Right atrium auricular region (tissue), 2 donors: Measurements from ENCODE around the gene VEZT. TPM values are rescaled to one million over a fixed set of nuclear protein-coding genes. Genes with fewer than 3 reads are reported as not detected.
"Not testable (repeated sequence)": the region's sequence is repeated elsewhere in the genome, so short reads cannot be mapped to it uniquely, and the experiment has no call there.

Experiments used
- DNase-seq: peaks from one replicate; pipeline ENCODE4 v3.0.0-alpha.2; 2019; ENCODE audit warnings: low spot score
- H3K27ac ChIP-seq, 2 donors: fragments of 200-600 bp; sonication (generic); 1 replicate in 1 of 2; 2 replicates in 1 of 2; pipeline ENCODE4 v1.5.1; 2016 to 2019
- H3K27me3 ChIP-seq, 2 donors: fragments of 200-600 bp; sonication (generic); one replicate each; pipeline versions ENCODE4 v1.5.1 to v1.6.0; 2017 to 2019
- H3K36me3 ChIP-seq: fragments of 200-600 bp; sonication (generic); one replicate; pipeline ENCODE4 v1.5.1; 2016
- H3K4me1 ChIP-seq, 2 donors: fragments of 200-600 bp; sonication (generic); one replicate each; pipeline versions ENCODE4 v1.5.1 to v1.6.0; 2017 to 2019
- H3K4me3 ChIP-seq, 2 donors: fragments of 200-600 bp; sonication (generic); 1 replicate in 1 of 2; 2 replicates in 1 of 2; pipeline ENCODE4 v1.5.1; 2017 to 2019; ENCODE audit warnings: mild to moderate bottlenecking in 1 of 2, moderate library complexity in 1 of 2
- H3K9me3 ChIP-seq, 2 donors: fragments of 200-600 bp; sonication (generic); one replicate each; pipeline ENCODE4 v1.5.1; 2019
- CTCF ChIP-seq, 2 donors: fragments of 200-600 bp; sonication (generic); IDR thresholded peaks; one replicate each; pipeline ENCODE4 v1.5.1; 2019; ENCODE audit warnings: antibody characterized with exemption in 2 of 2
- total RNA-seq, 2 donors: library from RNA; depleted of rRNA; stranded (reverse); fragments of >200 nt; gene quantifications; one replicate each; pipeline ENCODE4 v1.1.0, GENCODE V29; 2016

The VEZT gene
- total RNA-seq, 2 donors from 2014 or later: 66.6 to 69.8 TPM

GRCh38 chr12:95312656-95313055 is 95.0 kb downstream of the VEZT start:
- DNase-seq: no peak
- Histone ChIP-seq H3K4me3 (no peak overlapping the region), H3K27ac (no peak overlapping the region), H3K9me3 (no peaks in the 10 kb centered on the region), H3K27me3 (no peaks in the 10 kb centered on the region), H3K4me1 (no peaks in the 10 kb centered on the region), H3K36me3 (no peaks in the 10 kb centered on the region)
- no peak for TF ChIP-seq CTCF (IDR thresholded peaks at IDR 0.05)

DNA sequence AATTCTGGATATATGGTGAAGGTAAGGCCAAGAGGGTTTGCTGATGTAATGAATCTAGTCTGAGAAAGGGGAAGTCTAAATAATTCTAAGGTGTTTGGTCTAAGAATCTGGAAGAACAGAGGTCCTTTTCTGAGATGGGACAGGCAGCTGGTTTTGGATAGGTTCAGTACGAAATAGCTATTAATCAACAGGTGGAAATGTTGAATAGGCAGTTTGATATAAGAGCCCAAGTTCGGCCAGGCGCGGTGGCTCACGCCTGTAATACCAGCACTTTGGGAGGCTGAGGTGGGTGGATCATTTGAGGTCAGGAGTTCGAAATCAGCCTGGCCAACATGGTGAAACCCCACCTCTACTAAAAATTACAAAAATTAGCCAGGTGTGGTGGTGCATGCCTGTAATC is 97.1 kb downstream of the VEZT start:
- not testable (repeated sequence) for H3K27ac ChIP-seq, DNase-seq, H3K4me3 ChIP-seq, H3K4me1 ChIP-seq, H3K27me3 ChIP-seq, H3K9me3 ChIP-seq, H3K36me3 ChIP-seq

- no peaks in the 10 kb centered on the region for H3K9me3 ChIP-seq
- H3K4me3 ChIP-seq: no peak overlapping the region
- no peak overlapping the region for H3K27ac ChIP-seq
- no peaks in the 10 kb centered on the region for H3K27me3 ChIP-seq
- no peaks in the 10 kb centered on the region for H3K4me1 ChIP-seq
- no peak for DNase-seq
- H3K36me3 ChIP-seq: no peaks in the 10 kb centered on the region
- TF ChIP-seq CTCF (IDR thresholded peaks at IDR 0.05): no peak
Measured at GRCh38 chr12:95316798-95317197, 99.2 kb downstream of the VEZT start.

GRCh38 chr12:95318071-95318545 is 100.5 kb downstream of the VEZT start:
- H3K4me1 ChIP-seq: no peaks in the 10 kb centered on the region
- H3K27me3 ChIP-seq: no peaks in the 10 kb centered on the region
- H3K9me3 ChIP-seq: no peaks in the 10 kb centered on the region
- no peak for DNase-seq
- no peak for TF ChIP-seq CTCF (IDR thresholded peaks at IDR 0.05)
- no peaks in the 10 kb centered on the region for H3K36me3 ChIP-seq
- no peak overlapping the region for H3K4me3 ChIP-seq
- H3K27ac ChIP-seq: no peak overlapping the region

- H3K27ac ChIP-seq: no peak overlapping the region
Measured at GRCh38 chr12:95319694-95320331, 102.2 kb downstream of the VEZT start.

More at GRCh38 chr12:95319694-95320331, 102.2 kb downstream of the VEZT start:
- no peak for TF ChIP-seq CTCF (IDR thresholded peaks at IDR 0.05)
- no peak overlapping the region for H3K4me3 ChIP-seq
- no peaks in the 10 kb centered on the region for H3K4me1 ChIP-seq
- H3K36me3 ChIP-seq: no peaks in the 10 kb centered on the region
- no peaks in the 10 kb centered on the region for H3K27me3 ChIP-seq
- no peak for DNase-seq
- H3K9me3 ChIP-seq: no peaks in the 10 kb centered on the region
